Measurements from ENCODE around the gene DNAJC4. TPM values are rescaled to one million over a fixed set of nuclear protein-coding genes. Genes with fewer than 3 reads are reported as not detected.

Gene DNAJC4
- total RNA-seq, result 18.0 and 40.4 TPM in 2 replicates

GRCh38 chr11:64230171-64230984, at the start of gene DNAJC4:
Gene DNAJC4 (plus strand): TSS chr11:64230548. CDS start chr11:64230855, 307 bp downstream.

GRCh38 chr11:64185693-64186491, 44.5 kb upstream of the DNAJC4 start, which contains the start of gene STIP1:
Gene STIP1 (plus strand): TSS chr11:64186171. CDS start chr11:64186262, 91 bp downstream.

GRCh38 chr11:64206457-64207255, 23.7 kb upstream of the DNAJC4 start, which contains the start of gene FERMT3:
Gene FERMT3 (plus strand): TSS chr11:64206721. CDS start chr11:64207365, 644 bp downstream.

GRCh38 chr11:64225608-64226506, 4.5 kb upstream of the DNAJC4 start, which contains the start of the genes NUDT22 and TRPT1:
Gene NUDT22 (plus strand): TSS chr11:64226274. CDS start chr11:64226653, 379 bp downstream.
Gene TRPT1 (minus strand): TSS chr11:64226186. CDS start chr11:64225860, 326 bp downstream.

GRCh38 chr11:64233913-64234586, 3.7 kb downstream of the DNAJC4 start, which contains the start of gene VEGFB:
Gene VEGFB (plus strand): TSS chr11:64234584. CDS start chr11:64234834, 250 bp downstream.

GRCh38 chr11:64240435-64241240, 10.3 kb downstream of the DNAJC4 start, which contains the start of gene FKBP2:
Gene FKBP2 (plus strand): TSS chr11:64241095. CDS start chr11:64242388, 1,293 bp downstream.

GRCh38 chr11:64246871-64247728, 16.8 kb downstream of the DNAJC4 start, which contains the start of gene PPP1R14B:
Gene PPP1R14B (minus strand): TSS chr11:64246943. CDS start chr11:64246673, 270 bp downstream.

GRCh38 chr11:64251016-64251752, 20.8 kb downstream of the DNAJC4 start, which contains the start of gene PLCB3:
Gene PLCB3 (plus strand): TSS chr11:64251530. CDS start chr11:64251650, 120 bp downstream.

Other genes starting within 250 kb of the DNAJC4 start
- gene OTUB1, start 244.1 kb upstream of the DNAJC4 start, total RNA-seq, result 111 and 141 TPM in 2 replicates
- gene FLRT1, start 194.6 kb upstream of the DNAJC4 start, total RNA-seq, result 0.26 and 0.56 TPM in 2 replicates
- gene MACROD1, start 64.4 kb upstream of the DNAJC4 start, total RNA-seq, result 18.4 and 41.7 TPM in 2 replicates
- 138 and 185 TPM in 2 replicates for gene STIP1, start 44.4 kb upstream of the DNAJC4 start, total RNA-seq
- 3.6 and 8.5 TPM in 2 replicates for gene FERMT3, start 23.8 kb upstream of the DNAJC4 start, total RNA-seq
- gene TRPT1, start 4.4 kb upstream of the DNAJC4 start, total RNA-seq, result 64.4 and 82.9 TPM in 2 replicates
- 39.0 and 63.1 TPM in 2 replicates for gene NUDT22, start 4.3 kb upstream of the DNAJC4 start, total RNA-seq
- gene VEGFB, start 4.0 kb downstream of the DNAJC4 start, total RNA-seq, result 48.2 and 62.8 TPM in 2 replicates
- gene FKBP2, start 10.5 kb downstream of the DNAJC4 start, total RNA-seq, result 33.4 and 79.1 TPM in 2 replicates
- 78.9 and 300 TPM in 2 replicates for gene PPP1R14B, start 16.4 kb downstream of the DNAJC4 start, total RNA-seq
- gene PLCB3, start 21.0 kb downstream of the DNAJC4 start, total RNA-seq, result 22.6 and 29.1 TPM in 2 replicates
- 106 and 169 TPM in 2 replicates for gene BAD, start 54.1 kb downstream of the DNAJC4 start, total RNA-seq
- gene GPR137, start 55.3 kb downstream of the DNAJC4 start, total RNA-seq, result 20.8 and 33.3 TPM in 2 replicates
- not detected in 2 replicates for gene KCNK4, start 60.8 kb downstream of the DNAJC4 start, total RNA-seq
- gene CATSPERZ, start 69.8 kb downstream of the DNAJC4 start, total RNA-seq, result not detected in 2 replicates
- 35.4 and 38.3 TPM in 2 replicates for gene ESRRA, start 75.0 kb downstream of the DNAJC4 start, total RNA-seq
- gene TRMT112, start 87.0 kb downstream of the DNAJC4 start, total RNA-seq, result 318 and 364 TPM in 2 replicates
- gene PRDX5, start 87.6 kb downstream of the DNAJC4 start, total RNA-seq, result 293 and 486 TPM in 2 replicates
- gene CCDC88B, start 109.7 kb downstream of the DNAJC4 start, total RNA-seq, result 1.0 and 1.8 TPM in 2 replicates
- gene RPS6KA4, start 128.6 kb downstream of the DNAJC4 start, total RNA-seq, result 23.2 and 38.4 TPM in 2 replicates

All from epithelial cell of alveolus of lung (primary cell).